GM12891 (cell line): ENCODE results near the gene GATAD2A.

Experiments
- DNase-seq: peaks from one replicate; pipeline ENCODE4 v3.0.0; 2011; ENCODE audit warnings: low spot score; ENCODE audit not compliant: insufficient read length
- FAIRE-seq: peaks from 2 replicates; lab custom pipeline; 2011; peaks lifted over from hg19 to GRCh38; lab: Jason Lieb, UNC
- PAX5 ChIP-seq: IDR thresholded peaks from 2 replicates; pipeline ENCODE4 v1.6.1; 2011; ENCODE audit warnings: low read length, moderate library complexity, mild to moderate bottlenecking; ENCODE audit not compliant: insufficient read depth, severe bottlenecking
- POLR2A ChIP-seq: IDR thresholded peaks from 2 replicates; pipeline ENCODE4 v1.6.1; 2011; ENCODE audit warnings: low read depth, low read length, control low read depth
- POLR2AphosphoS5 ChIP-seq: IDR thresholded peaks from 2 replicates; pipeline ENCODE4 v1.6.1; 2011; ENCODE audit warnings: low read depth, low read length, control low read depth
- POU2F2 ChIP-seq: IDR thresholded peaks from 2 replicates; pipeline ENCODE4 v1.6.1; 2011; ENCODE audit warnings: low read depth, mild to moderate bottlenecking, control low read depth, low read length, moderate library complexity
- SPI1 ChIP-seq: IDR thresholded peaks from 2 replicates; pipeline ENCODE4 v1.6.1; 2011; ENCODE audit warnings: low read depth, low read length, control low read depth
- TAF1 ChIP-seq: IDR thresholded peaks from 2 replicates; pipeline ENCODE4 v1.6.1; 2011; ENCODE audit warnings: low read depth, low read length, control low read depth

Gene GATAD2A

GRCh38 chr19:19399733-19400433 is 5.6 kb upstream of the GATAD2A start:
- TF ChIP-seq POU2F2, result no peak
- no peak for TF ChIP-seq POLR2A
- TF ChIP-seq PAX5, result no peak
- TF ChIP-seq POLR2AphosphoS5, result no peak
- no peak for TF ChIP-seq TAF1
- TF ChIP-seq SPI1, result no peak
- DNase-seq, result no peak
- peak; percentile 56 for FAIRE-seq

- FAIRE-seq, result no peak
- TF ChIP-seq POLR2AphosphoS5, result no peak
- DNase-seq, result no peak
Observed at GRCh38 chr19:19402656-19403372, 2.7 kb upstream of the GATAD2A start.

GRCh38 chr19:19403373-19403901 is 2.0 kb upstream of the GATAD2A start:
- DNase-seq, result no peak
- TF ChIP-seq POLR2A (no peak), TAF1 (no peak), PAX5 (no peak), SPI1 (no peak), POU2F2 (no peak), POLR2AphosphoS5 (no peak)
- no peak for FAIRE-seq

- no peak for TF ChIP-seq SPI1
- no peak for TF ChIP-seq TAF1
- TF ChIP-seq POU2F2, result no peak
- TF ChIP-seq POLR2A, result no peak
- no peak for TF ChIP-seq POLR2AphosphoS5
- TF ChIP-seq PAX5, result no peak
- DNase-seq, result no peak
- no peak for FAIRE-seq
Observed at GRCh38 chr19:19405971-19406877, 749 bp downstream of the GATAD2A start.

- no peak for TF ChIP-seq SPI1
- no peak for TF ChIP-seq POU2F2
- TF ChIP-seq POLR2AphosphoS5, result no peak
- TF ChIP-seq TAF1, result no peak
- TF ChIP-seq POLR2A, result no peak
- no peak for TF ChIP-seq PAX5
- peak; percentile 78 for FAIRE-seq
- no peak for DNase-seq
Observed at GRCh38 chr19:19406878-19407632, 1.6 kb downstream of the GATAD2A start.

- TF ChIP-seq POLR2A, result no peak
- peak; percentile 47; the same call in 1 of the 2 replicates for TF ChIP-seq SPI1
- FAIRE-seq (no peak), DNase-seq (no peak)
Observed at GRCh38 chr19:19407633-19407930, 2.1 kb downstream of the GATAD2A start.

- DNase-seq (no peak), FAIRE-seq (no peak)
- TF ChIP-seq PAX5 (no peak), POLR2AphosphoS5 (no peak), TAF1 (no peak), POU2F2 (no peak), POLR2A (no peak), SPI1 (no peak)
Observed at GRCh38 chr19:19409205-19409604, 3.7 kb downstream of the GATAD2A start.

- TF ChIP-seq POU2F2, result no peak
- no peak for TF ChIP-seq PAX5
- no peak for TF ChIP-seq TAF1
- TF ChIP-seq POLR2A, result no peak
- no peak for TF ChIP-seq POLR2AphosphoS5
- no peak for TF ChIP-seq SPI1
- no peak for FAIRE-seq
- DNase-seq, result no peak
Observed at GRCh38 chr19:19409631-19410030, 4.2 kb downstream of the GATAD2A start.
